Mesothelial cell of epicardium (in vitro differentiated cells): ENCODE results near the gene GPC6. TPM values are rescaled to one million over a fixed set of nuclear protein-coding genes. Genes with fewer than 3 reads are reported as not detected.

Experiments used
- DNase-seq, 2 experiments: peaks; one replicate each; pipeline ENCODE4 v3.0.0; 2021; ENCODE audit warnings: low spot score in 2 of 2; ENCODE audit not compliant: unreplicated experiment in 2 of 2
- H3K27ac Mint-ChIP-seq: 2 replicates; pipeline ENCODE4 v1.8.0; 2021; ENCODE audit warnings: mixed read lengths
- H3K27me3 Mint-ChIP-seq: 2 replicates; pipeline ENCODE4 v1.8.0; 2021; ENCODE audit warnings: low read depth, mixed read lengths
- H3K36me3 Mint-ChIP-seq: 2 replicates; pipeline ENCODE4 v1.8.0; 2021; ENCODE audit warnings: mixed read lengths
- H3K4me1 Mint-ChIP-seq: 2 replicates; pipeline ENCODE4 v1.8.0; 2021; ENCODE audit warnings: mixed read lengths
- H3K4me3 Mint-ChIP-seq: 2 replicates; pipeline ENCODE4 v1.8.0; 2021; ENCODE audit warnings: mild to moderate bottlenecking, moderate library complexity, mixed read lengths
- H3K9me3 Mint-ChIP-seq: 2 replicates; pipeline ENCODE4 v1.8.0; 2021; ENCODE audit warnings: mixed read lengths
- total RNA-seq: library from RNA; stranded (reverse); gene quantifications from 3 replicates; pipeline ENCODE4 v1.2.1, GENCODE V29; 2021
- TF ChIP-seq, protein P1 (sequence below): fragments of 200-600 bp; sonication (generic); IDR thresholded peaks from one replicate; pipeline ENCODE4 v1.5.0; 2021; ENCODE audit warnings: antibody characterized with exemption; ENCODE audit not compliant: unreplicated experiment

GPC6 gene
- total RNA-seq, 1 donor from 2014 or later, result 112 TPM

DNA sequence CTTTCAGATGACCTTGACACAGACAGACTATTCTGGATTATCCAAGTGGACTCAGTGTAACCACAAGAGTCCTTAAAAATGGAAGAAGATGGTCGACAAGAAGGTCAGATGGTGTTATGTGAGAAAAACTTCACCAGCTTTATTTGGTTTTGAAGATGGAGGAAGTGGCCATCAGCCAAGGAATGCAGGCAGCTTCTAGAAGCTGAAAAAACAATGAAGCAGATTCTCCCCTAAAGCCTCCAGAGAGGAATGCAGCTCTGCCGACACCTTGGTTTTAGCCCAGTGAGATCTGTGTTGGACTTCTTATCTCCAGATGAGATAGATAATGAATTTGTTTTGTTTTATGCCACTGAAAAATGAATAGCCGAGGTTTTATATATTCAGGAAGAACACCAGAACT is 751.4 kb downstream of the GPC6 start:
- no peak overlapping the region for H3K27ac Mint-ChIP-seq
- H3K4me3 Mint-ChIP-seq, result no peak overlapping the region
- H3K9me3 Mint-ChIP-seq, result peaks cover 13% of the 10 kb centered on the region
- DNase-seq, result no peak
- H3K27me3 Mint-ChIP-seq, result no peaks in the 10 kb centered on the region
- H3K36me3 Mint-ChIP-seq, result peaks cover 12% of the 10 kb centered on the region
- peaks cover 11% of the 10 kb centered on the region for H3K4me1 Mint-ChIP-seq
- TF ChIP-seq, protein P1, sequence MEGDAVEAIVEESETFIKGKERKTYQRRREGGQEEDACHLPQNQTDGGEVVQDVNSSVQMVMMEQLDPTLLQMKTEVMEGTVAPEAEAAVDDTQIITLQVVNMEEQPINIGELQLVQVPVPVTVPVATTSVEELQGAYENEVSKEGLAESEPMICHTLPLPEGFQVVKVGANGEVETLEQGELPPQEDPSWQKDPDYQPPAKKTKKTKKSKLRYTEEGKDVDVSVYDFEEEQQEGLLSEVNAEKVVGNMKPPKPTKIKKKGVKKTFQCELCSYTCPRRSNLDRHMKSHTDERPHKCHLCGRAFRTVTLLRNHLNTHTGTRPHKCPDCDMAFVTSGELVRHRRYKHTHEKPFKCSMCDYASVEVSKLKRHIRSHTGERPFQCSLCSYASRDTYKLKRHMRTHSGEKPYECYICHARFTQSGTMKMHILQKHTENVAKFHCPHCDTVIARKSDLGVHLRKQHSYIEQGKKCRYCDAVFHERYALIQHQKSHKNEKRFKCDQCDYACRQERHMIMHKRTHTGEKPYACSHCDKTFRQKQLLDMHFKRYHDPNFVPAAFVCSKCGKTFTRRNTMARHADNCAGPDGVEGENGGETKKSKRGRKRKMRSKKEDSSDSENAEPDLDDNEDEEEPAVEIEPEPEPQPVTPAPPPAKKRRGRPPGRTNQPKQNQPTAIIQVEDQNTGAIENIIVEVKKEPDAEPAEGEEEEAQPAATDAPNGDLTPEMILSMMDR, result no peak

DNA sequence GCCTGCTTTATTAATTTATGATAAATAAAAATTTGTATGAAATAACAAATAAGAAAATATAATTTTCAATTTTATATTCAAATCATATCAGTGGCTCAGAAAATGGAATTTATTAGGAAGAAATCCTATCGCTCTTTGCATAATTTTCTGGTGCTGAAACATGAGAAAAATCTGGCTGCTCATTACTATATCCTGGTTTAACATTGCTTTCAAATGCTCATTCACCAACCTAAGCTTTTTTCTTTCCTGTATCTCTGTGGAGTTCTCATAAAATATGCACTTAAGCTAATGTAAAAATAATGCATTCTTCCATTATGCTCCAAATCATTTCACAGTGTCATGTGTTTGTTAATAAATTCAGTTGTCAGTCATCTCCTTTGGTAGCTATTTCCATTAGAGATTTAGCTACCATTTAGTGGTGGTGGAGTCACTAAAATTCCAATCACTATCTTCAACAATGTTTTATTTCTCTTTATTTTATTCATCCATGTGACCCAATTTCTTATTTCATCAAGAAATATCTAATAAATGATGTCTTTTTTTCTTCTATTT is 754.9 kb downstream of the GPC6 start:
- Mint-ChIP-seq H3K27ac (no peak overlapping the region), H3K36me3 (peaks cover 12% of the 10 kb centered on the region), H3K27me3 (no peaks in the 10 kb centered on the region), H3K4me3 (no peak overlapping the region), H3K9me3 (peaks cover 13% of the 10 kb centered on the region), H3K4me1 (peaks cover 16% of the 10 kb centered on the region)
- TF ChIP-seq, protein P1, result no peak
- DNase-seq, result no peak

DNA sequence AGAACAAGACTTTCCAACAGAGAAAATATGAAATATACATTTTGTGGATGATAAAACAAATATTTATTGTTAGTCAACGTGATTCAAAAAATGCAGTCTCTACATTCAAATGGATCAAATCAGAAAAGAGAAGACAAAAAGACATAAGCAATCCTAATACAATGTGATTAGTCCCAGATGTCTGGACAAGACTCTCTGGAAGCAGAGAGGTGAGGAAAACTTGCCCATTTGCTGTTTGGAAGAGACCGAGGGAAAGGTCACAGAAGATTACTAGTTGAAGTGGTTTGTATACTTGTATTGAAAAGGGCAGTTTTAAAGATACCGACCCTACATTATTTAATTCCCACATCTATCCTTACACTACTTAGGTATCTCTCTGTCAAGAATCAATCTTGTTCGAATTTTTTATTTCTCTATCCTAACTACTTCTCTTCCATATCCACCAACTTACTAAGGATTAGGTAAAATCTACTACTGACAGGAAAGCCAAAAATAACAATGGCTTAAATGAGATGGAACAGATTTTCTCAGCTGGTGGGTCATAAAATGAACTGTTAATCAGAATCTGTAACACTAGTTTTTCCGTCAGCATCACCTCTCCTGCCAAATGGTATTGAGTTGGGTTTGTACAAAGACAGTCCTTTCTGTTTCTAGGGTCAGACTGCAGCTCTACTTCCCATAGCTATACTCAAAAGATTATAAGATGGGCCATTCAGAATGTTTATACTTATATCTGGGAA is 755.7 kb downstream of the GPC6 start:
- Mint-ChIP-seq H3K36me3 (peaks cover 12% of the 10 kb centered on the region), H3K27ac (no peak overlapping the region), H3K4me1 (peaks cover 16% of the 10 kb centered on the region), H3K4me3 (no peak overlapping the region), H3K27me3 (no peaks in the 10 kb centered on the region), H3K9me3 (peaks cover 13% of the 10 kb centered on the region)
- TF ChIP-seq, protein P1, result no peak
- DNase-seq, result no peak

DNA sequence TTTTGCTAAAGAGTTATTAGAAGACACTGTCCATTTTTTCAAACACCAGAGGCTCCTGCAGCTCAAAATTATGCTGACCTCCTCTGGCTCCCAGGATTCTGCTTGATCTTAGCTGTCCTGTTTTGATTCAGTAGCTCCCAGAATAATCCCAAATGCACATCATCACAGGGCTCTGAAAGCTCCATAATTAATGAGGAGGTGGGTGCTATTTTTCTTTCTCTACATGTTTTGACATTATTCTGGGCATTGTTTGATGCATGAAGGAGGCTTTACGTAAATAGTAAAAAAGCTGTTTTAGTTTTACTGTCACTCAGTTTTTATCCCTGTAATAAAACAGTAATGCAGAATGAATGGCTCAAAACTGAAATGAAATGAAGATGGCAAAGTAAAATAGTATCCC is 757.4 kb downstream of the GPC6 start:
- Mint-ChIP-seq H3K4me1 (peaks cover 17% of the 10 kb centered on the region), H3K27me3 (no peaks in the 10 kb centered on the region), H3K27ac (no peak overlapping the region), H3K4me3 (no peak overlapping the region), H3K36me3 (peaks cover 2% of the 10 kb centered on the region), H3K9me3 (no peaks in the 10 kb centered on the region)
- TF ChIP-seq, protein P1, result no peak
- DNase-seq, result no peak

DNA sequence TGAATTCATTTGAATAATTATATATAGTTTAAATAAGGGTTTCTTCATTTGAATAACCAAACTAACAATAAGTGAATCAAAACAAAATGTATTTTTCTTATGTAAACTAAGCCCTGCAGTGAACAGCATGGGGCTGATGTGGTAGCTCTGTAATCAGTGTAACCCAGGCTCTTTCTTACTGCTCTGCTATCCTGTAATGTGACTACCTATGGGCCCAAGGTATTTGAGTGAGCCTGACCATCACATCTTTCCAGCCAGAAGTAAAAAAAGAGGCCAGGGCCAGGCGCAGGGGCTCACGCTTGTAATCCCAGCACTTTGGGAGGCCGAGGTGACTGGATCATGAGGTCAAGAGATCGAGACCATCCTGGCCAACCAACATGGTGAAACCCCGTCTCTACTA is 758.3 kb downstream of the GPC6 start:
- H3K27ac Mint-ChIP-seq, result no peak overlapping the region
- no peak overlapping the region for H3K4me3 Mint-ChIP-seq
- H3K9me3 Mint-ChIP-seq, result no peaks in the 10 kb centered on the region
- TF ChIP-seq, protein P1, result no peak
- H3K4me1 Mint-ChIP-seq, result peaks cover 21% of the 10 kb centered on the region
- no peak for DNase-seq
- H3K27me3 Mint-ChIP-seq, result no peaks in the 10 kb centered on the region
- peaks cover 2% of the 10 kb centered on the region for H3K36me3 Mint-ChIP-seq
